GM23338 (cell line): ENCODE data around the gene NRDE2.

Experiments used
- CREB1 ChIP-seq: fragments of 250-450 bp; sonication (Bioruptor Pico); IDR thresholded peaks from 2 replicates; pipeline ENCODE4 v1.5.0; 2020; ENCODE audit warnings: low read depth, mild to moderate bottlenecking, moderate library complexity
- EZH2 ChIP-seq: fragments of 200-600 bp; sonication (generic); IDR thresholded peaks from one replicate; pipeline ENCODE4 v1.8.0; 2017; ENCODE audit warnings: antibody characterized with exemption, mild to moderate bottlenecking, low read depth; ENCODE audit not compliant: unreplicated experiment
- EZH2phosphoT487 ChIP-seq: fragments of 200-600 bp; sonication (generic); IDR thresholded peaks from one replicate; pipeline ENCODE4 v1.8.1; 2018; ENCODE audit warnings: antibody characterized with exemption; ENCODE audit not compliant: unreplicated experiment
- JUNB ChIP-seq: IDR thresholded peaks from one replicate; pipeline ENCODE4 v1.6.1; 2016; ENCODE audit warnings: antibody characterized with exemption; ENCODE audit not compliant: unreplicated experiment
- NANOG ChIP-seq: IDR thresholded peaks from 2 replicates; pipeline ENCODE4 v1.6.1; 2016; ENCODE audit warnings: antibody characterized with exemption, borderline replicate concordance
- POLR2AphosphoS5 ChIP-seq: IDR thresholded peaks from 2 replicates; pipeline ENCODE4 v1.6.1; 2016; ENCODE audit warnings: antibody characterized with exemption, low read depth
- STAT1 ChIP-seq: IDR thresholded peaks from one replicate; pipeline ENCODE4 v1.6.1; 2016; ENCODE audit warnings: antibody characterized with exemption; ENCODE audit not compliant: unreplicated experiment
- ZNF114 ChIP-seq: fragments of 250-450 bp; sonication (Bioruptor Pico); IDR thresholded peaks from 2 replicates; pipeline ENCODE4 v1.5.0; 2020; ENCODE audit warnings: mild to moderate bottlenecking, moderate library complexity
- ZNF331 ChIP-seq: fragments of 250-450 bp; sonication (Bioruptor Pico); IDR thresholded peaks from 2 replicates; pipeline ENCODE4 v1.5.0; 2020; ENCODE audit warnings: low read depth, mild to moderate bottlenecking, moderate library complexity
- TF ChIP-seq, protein P1 (sequence below), 2 experiments: fragments of 200-600 bp in 1 of 2; sonication (generic) in 1 of 2; conservative IDR thresholded peaks; 2 replicates each; pipeline versions ENCODE4 v1.5.1 to v1.6.1; 2016 to 2017; ENCODE audit warnings: antibody characterized with exemption in 2 of 2, low read depth in 2 of 2, mild to moderate bottlenecking in 2 of 2, moderate library complexity in 1 of 2
- TF ChIP-seq, protein P2 (sequence below): IDR thresholded peaks from 2 replicates; pipeline ENCODE4 v1.6.1; 2016; ENCODE audit warnings: antibody characterized with exemption
- TF ChIP-seq, protein P3 (sequence below): IDR thresholded peaks from one replicate; pipeline ENCODE4 v1.6.1; 2018; ENCODE audit warnings: antibody characterized with exemption; ENCODE audit not compliant: unreplicated experiment
- TF ChIP-seq, protein P4 (sequence below): fragments of 250-450 bp; sonication (Bioruptor Pico); IDR thresholded peaks from 2 replicates; pipeline ENCODE4 v1.5.0; 2020; ENCODE audit warnings: mild to moderate bottlenecking, moderate library complexity

DNA sequence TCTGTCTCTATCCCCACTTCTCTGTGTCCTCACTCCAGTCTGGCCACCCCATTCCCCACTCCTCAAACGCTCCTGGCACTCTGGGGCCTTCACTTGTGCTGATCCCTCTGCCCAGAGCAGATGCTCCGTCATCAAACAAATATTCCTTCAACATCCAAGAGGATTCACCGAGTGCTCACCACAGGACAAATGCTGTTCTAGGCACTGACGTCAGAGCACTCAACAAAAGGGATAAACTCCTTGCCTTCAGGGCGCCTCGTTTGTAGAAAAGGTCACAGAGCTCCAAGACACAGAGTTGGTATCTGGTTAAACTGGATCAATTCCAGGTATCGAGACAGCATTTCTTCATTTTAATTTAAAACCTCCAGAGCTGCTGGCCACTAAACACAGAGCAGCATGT is 40.0 kb downstream of the NRDE2 start:
- TF ChIP-seq POLR2AphosphoS5 (no peak), EZH2phosphoT487 (no peak), NANOG (no peak), JUNB (no peak), ZNF114 (CRISPR knock-in tag) (no peak), CREB1 (CRISPR knock-in tag) (no peak), EZH2 (no peak), STAT1 (no peak), ZNF331 (no peak)
- TF ChIP-seq, protein P1, sequence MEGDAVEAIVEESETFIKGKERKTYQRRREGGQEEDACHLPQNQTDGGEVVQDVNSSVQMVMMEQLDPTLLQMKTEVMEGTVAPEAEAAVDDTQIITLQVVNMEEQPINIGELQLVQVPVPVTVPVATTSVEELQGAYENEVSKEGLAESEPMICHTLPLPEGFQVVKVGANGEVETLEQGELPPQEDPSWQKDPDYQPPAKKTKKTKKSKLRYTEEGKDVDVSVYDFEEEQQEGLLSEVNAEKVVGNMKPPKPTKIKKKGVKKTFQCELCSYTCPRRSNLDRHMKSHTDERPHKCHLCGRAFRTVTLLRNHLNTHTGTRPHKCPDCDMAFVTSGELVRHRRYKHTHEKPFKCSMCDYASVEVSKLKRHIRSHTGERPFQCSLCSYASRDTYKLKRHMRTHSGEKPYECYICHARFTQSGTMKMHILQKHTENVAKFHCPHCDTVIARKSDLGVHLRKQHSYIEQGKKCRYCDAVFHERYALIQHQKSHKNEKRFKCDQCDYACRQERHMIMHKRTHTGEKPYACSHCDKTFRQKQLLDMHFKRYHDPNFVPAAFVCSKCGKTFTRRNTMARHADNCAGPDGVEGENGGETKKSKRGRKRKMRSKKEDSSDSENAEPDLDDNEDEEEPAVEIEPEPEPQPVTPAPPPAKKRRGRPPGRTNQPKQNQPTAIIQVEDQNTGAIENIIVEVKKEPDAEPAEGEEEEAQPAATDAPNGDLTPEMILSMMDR (conservative IDR thresholded peaks at IDR 0.05; ENCODE audit: low read depth in 2 of 2) = no peak
- TF ChIP-seq, protein P2, sequence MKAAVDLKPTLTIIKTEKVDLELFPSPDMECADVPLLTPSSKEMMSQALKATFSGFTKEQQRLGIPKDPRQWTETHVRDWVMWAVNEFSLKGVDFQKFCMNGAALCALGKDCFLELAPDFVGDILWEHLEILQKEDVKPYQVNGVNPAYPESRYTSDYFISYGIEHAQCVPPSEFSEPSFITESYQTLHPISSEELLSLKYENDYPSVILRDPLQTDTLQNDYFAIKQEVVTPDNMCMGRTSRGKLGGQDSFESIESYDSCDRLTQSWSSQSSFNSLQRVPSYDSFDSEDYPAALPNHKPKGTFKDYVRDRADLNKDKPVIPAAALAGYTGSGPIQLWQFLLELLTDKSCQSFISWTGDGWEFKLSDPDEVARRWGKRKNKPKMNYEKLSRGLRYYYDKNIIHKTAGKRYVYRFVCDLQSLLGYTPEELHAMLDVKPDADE = no peak
- TF ChIP-seq, protein P3, sequence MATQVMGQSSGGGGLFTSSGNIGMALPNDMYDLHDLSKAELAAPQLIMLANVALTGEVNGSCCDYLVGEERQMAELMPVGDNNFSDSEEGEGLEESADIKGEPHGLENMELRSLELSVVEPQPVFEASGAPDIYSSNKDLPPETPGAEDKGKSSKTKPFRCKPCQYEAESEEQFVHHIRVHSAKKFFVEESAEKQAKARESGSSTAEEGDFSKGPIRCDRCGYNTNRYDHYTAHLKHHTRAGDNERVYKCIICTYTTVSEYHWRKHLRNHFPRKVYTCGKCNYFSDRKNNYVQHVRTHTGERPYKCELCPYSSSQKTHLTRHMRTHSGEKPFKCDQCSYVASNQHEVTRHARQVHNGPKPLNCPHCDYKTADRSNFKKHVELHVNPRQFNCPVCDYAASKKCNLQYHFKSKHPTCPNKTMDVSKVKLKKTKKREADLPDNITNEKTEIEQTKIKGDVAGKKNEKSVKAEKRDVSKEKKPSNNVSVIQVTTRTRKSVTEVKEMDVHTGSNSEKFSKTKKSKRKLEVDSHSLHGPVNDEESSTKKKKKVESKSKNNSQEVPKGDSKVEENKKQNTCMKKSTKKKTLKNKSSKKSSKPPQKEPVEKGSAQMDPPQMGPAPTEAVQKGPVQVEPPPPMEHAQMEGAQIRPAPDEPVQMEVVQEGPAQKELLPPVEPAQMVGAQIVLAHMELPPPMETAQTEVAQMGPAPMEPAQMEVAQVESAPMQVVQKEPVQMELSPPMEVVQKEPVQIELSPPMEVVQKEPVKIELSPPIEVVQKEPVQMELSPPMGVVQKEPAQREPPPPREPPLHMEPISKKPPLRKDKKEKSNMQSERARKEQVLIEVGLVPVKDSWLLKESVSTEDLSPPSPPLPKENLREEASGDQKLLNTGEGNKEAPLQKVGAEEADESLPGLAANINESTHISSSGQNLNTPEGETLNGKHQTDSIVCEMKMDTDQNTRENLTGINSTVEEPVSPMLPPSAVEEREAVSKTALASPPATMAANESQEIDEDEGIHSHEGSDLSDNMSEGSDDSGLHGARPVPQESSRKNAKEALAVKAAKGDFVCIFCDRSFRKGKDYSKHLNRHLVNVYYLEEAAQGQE = no peak
- TF ChIP-seq, protein P4, sequence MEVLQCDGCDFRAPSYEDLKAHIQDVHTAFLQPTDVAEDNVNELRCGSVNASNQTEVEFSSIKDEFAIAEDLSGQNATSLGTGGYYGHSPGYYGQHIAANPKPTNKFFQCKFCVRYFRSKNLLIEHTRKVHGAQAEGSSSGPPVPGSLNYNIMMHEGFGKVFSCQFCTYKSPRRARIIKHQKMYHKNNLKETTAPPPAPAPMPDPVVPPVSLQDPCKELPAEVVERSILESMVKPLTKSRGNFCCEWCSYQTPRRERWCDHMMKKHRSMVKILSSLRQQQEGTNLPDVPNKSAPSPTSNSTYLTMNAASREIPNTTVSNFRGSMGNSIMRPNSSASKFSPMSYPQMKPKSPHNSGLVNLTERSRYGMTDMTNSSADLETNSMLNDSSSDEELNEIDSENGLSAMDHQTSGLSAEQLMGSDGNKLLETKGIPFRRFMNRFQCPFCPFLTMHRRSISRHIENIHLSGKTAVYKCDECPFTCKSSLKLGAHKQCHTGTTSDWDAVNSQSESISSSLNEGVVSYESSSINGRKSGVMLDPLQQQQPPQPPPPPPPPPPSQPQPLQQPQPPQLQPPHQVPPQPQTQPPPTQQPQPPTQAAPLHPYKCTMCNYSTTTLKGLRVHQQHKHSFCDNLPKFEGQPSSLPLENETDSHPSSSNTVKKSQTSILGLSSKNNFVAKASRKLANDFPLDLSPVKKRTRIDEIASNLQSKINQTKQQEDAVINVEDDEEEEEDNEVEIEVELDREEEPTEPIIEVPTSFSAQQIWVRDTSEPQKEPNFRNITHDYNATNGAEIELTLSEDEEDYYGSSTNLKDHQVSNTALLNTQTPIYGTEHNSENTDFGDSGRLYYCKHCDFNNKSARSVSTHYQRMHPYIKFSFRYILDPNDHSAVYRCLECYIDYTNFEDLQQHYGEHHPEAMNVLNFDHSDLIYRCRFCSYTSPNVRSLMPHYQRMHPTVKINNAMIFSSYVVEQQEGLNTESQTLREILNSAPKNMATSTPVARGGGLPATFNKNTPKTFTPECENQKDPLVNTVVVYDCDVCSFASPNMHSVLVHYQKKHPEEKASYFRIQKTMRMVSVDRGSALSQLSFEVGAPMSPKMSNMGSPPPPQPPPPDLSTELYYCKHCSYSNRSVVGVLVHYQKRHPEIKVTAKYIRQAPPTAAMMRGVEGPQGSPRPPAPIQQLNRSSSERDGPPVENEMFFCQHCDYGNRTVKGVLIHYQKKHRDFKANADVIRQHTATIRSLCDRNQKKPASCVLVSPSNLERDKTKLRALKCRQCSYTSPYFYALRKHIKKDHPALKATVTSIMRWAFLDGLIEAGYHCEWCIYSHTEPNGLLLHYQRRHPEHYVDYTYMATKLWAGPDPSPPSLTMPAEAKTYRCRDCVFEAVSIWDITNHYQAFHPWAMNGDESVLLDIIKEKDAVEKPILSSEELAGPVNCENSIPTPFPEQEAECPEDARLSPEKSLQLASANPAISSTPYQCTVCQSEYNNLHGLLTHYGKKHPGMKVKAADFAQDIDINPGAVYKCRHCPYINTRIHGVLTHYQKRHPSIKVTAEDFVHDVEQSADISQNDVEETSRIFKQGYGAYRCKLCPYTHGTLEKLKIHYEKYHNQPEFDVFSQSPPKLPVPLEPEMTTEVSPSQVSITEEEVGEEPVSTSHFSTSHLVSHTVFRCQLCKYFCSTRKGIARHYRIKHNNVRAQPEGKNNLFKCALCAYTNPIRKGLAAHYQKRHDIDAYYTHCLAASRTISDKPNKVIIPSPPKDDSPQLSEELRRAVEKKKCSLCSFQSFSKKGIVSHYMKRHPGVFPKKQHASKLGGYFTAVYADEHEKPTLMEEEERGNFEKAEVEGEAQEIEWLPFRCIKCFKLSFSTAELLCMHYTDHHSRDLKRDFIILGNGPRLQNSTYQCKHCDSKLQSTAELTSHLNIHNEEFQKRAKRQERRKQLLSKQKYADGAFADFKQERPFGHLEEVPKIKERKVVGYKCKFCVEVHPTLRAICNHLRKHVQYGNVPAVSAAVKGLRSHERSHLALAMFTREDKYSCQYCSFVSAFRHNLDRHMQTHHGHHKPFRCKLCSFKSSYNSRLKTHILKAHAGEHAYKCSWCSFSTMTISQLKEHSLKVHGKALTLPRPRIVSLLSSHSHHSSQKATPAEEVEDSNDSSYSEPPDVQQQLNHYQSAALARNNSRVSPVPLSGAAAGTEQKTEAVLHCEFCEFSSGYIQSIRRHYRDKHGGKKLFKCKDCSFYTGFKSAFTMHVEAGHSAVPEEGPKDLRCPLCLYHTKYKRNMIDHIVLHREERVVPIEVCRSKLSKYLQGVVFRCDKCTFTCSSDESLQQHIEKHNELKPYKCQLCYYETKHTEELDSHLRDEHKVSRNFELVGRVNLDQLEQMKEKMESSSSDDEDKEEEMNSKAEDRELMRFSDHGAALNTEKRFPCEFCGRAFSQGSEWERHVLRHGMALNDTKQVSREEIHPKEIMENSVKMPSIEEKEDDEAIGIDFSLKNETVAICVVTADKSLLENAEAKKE = no peak
